ENCODE results near the gene C3orf80.
A peak's percentile ranks its signal among the peaks of the same experiment; 100 is the strongest.
"Not testable (repeated sequence)": the region's sequence is repeated elsewhere in the genome, so short reads cannot be mapped to it uniquely, and the experiment has no call there.

C3orf80 gene

GRCh38 chr3:160225176-160226025 is at the start of gene C3orf80:
Gene C3orf80 (plus strand): TSS chr3:160225422. CDS start chr3:160225636, 214 bp downstream.
- ChIA-PET POLR2A (ENCODE audit: low non-redundant PET) (no interaction called here), CTCF (interaction anchor here (0.5 to 0.9 kb wide), 5 partner anchors 86 to 921 kb away, joined by 3 to 4 read pairs (median 4); no protein-coding TSS in a partner anchor)
- DNase-seq (ENCODE audit: low spot score) = peak; percentile 30
- no peak within 1 kb of the TSS for H3K27ac ChIP-seq
- TF ChIP-seq CTCF (conservative IDR thresholded peaks at IDR 0.05; ENCODE audit: low read depth) = peak; percentile 47

- no peak for TF ChIP-seq CTCF (conservative IDR thresholded peaks at IDR 0.05; ENCODE audit: low read depth)
- POLR2A ChIA-PET (ENCODE audit: low non-redundant PET) = no interaction called here
- CTCF ChIA-PET = interaction anchor here (0.8 kb wide), 1 partner anchor 18 kb away, joined by 3 read pairs; no protein-coding TSS in a partner anchor
- H3K27ac ChIP-seq = no peak overlapping the region
- no peak for DNase-seq (ENCODE audit: low spot score)
Measured at GRCh38 chr3:160176923-160177322, 48.3 kb upstream of the C3orf80 start.

- H3K27ac ChIP-seq; POLR2A ChIA-PET (ENCODE audit: low non-redundant PET); DNase-seq (ENCODE audit: low spot score); CTCF ChIA-PET: not testable (repeated sequence)
Measured at GRCh38 chr3:160178661-160179060, 46.6 kb upstream of the C3orf80 start.

- POLR2A ChIA-PET (ENCODE audit: low non-redundant PET); DNase-seq (ENCODE audit: low spot score); H3K27ac ChIP-seq: not testable (repeated sequence)
- CTCF ChIA-PET = interaction anchor here (0.6 kb wide), 1 partner anchor 25 kb away, joined by 4 read pairs; no protein-coding TSS in a partner anchor
Measured at GRCh38 chr3:160179403-160179802, 45.8 kb upstream of the C3orf80 start.

- ChIA-PET CTCF (interaction anchor here (0.6 kb wide), 1 partner anchor 25 kb away, joined by 4 read pairs; no protein-coding TSS in a partner anchor), POLR2A (ENCODE audit: low non-redundant PET) (no interaction called here)
- H3K27ac ChIP-seq = no peak overlapping the region
- no peak for TF ChIP-seq CTCF (conservative IDR thresholded peaks at IDR 0.05; ENCODE audit: low read depth)
- no peak for DNase-seq (ENCODE audit: low spot score)
Measured at GRCh38 chr3:160179906-160180305, 45.3 kb upstream of the C3orf80 start.

- no peak for DNase-seq (ENCODE audit: low spot score)
- ChIA-PET POLR2A (ENCODE audit: low non-redundant PET) (no interaction called here), CTCF (no interaction called here)
- H3K27ac ChIP-seq = no peak overlapping the region
- no peak for TF ChIP-seq CTCF (conservative IDR thresholded peaks at IDR 0.05; ENCODE audit: low read depth)
Measured at GRCh38 chr3:160180581-160181216, 44.5 kb upstream of the C3orf80 start.

- no peak overlapping the region for H3K27ac ChIP-seq
- CTCF ChIA-PET = interaction anchor here (0.5 to 0.7 kb wide), 3 partner anchors 52 to 293 kb away, joined by 3 to 4 read pairs (median 3); no protein-coding TSS in a partner anchor
- POLR2A ChIA-PET (ENCODE audit: low non-redundant PET) = no interaction called here
Measured at GRCh38 chr3:160183345-160184076, 41.7 kb upstream of the C3orf80 start.

More at GRCh38 chr3:160183345-160184076, 41.7 kb upstream of the C3orf80 start:
- DNase-seq (ENCODE audit: low spot score) = no peak
- no peak for TF ChIP-seq CTCF (conservative IDR thresholded peaks at IDR 0.05; ENCODE audit: low read depth)
